GM11168 (cell line): ENCODE data around the gene UGGT1.

Experiments used
- in situ Hi-C: fragments of 300-500 bp; cut with MboI; formaldehyde crosslinking; loops from one replicate; pipeline ENCODE4 v1.12.0; 2022; ENCODE audit warnings: low sequenced_read_pairs; ENCODE audit not compliant: unreplicated experiment

UGGT1 gene

DNA sequence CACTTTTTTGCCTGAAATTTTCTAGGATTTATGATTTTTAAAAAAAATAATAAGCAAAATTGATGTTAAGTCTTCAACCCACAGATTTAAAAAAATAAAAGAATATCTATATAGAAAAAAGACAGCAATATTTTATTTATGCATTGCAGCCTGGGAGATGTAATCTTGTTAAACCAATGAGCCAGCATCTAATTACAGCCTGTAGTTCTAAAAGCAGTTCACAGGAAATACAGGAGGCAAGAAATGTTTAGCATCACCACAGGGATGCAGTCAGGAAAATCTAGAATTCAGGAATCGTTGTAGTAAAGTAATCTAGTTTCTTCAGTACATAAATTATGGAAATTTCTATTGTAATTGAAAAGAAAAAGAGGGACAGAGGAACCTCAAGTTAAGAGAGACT, 17.2 kb downstream of the UGGT1 start:
- in situ Hi-C loops = no loop called here

DNA sequence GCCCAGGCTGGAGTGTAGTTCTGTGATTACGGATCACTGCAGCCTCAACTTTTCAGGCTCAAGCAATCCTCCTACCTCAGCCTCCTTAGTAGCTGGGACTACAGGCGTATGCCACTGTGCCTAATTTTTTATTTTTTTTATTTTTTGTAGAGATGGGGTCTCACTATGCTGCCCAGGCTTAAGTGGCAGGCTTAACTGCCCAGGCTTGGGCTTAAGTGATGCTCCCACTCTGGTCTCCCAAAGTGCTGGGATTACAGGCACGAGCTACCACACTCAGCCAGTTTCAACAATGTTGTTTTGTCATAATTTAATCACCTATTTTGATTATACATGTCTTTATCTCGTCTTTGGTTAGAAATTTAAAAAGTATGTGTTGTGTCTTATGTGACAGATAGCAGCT, 18.2 kb downstream of the UGGT1 start:
- in situ Hi-C loops = no loop called here

DNA sequence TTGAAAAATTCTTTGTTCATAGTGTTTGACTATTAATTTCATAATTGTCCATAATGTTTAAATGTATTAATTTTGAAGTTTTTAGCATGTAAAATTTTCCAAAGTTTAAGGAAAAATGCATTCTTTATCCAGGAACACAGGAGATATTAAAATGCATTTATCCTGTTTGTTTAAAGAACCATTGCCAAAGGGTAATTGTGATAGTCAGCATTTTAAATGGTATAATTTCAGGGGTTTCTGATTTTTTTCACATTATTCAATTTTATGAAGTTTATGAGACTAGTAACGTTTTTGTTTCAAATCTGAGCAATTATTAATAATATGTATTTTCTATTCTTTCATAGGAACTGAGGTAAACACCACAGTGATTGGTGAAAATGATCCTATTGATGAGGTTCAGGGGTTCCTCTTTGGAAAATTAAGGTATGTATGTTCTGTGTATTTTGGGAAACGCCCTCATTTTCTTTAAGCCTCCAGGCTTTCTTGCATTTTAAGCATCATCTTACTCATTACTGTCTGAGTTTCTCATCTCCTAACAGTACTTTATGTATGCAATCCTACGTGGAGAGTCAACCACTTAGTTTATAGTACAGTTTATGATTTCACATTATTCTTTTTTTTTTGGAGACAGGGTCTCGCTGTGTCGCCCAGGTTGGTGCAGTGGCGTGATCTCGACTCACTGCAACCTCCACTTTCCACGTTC, 25.1 kb downstream of the UGGT1 start:
- in situ Hi-C loops = no loop called here

DNA sequence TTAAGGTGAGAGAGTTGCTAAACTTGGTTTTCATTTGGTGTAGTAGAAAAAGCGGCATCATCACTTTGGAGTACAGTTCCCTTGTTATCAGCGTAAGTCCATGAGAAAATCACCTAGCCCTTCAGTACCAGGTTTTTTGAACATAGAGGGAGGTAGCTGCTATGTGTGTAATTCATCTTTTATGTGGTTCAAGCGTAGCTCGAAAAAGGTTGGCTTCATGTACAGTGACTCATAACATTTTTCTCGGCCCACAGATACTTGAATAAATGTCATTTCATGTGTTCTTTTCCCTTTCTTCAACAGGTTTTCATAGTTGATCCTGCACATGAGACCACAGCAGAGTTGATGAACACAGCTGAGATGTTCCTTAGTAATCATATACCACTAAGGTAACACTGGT, 43.6 kb downstream of the UGGT1 start:
- in situ Hi-C loops = no loop called here

DNA sequence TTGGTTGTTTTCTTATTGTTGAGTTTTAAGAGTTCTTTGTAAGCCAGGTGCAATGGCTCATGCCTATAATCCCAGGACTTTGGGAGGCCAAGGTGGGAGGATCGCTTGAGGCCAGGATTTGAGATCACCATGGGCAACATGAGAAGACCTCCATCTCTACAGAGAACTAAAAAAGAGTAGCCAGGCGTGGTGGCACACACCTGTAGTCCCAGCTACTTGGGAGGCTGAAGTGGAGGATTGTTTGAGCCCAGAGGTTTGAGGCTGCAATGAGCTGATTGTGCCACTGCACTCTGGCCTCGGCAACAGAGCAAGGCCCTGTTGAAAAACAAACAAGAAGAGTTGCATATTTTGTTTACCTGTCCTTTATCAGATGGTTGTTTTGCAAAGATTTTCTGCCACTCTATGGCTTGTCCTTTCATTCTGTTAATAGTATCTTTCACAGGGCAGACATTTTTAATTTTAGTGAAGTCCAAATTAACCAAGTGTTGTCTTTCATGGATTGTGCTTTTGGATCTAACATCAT, 46.2 kb downstream of the UGGT1 start:
- in situ Hi-C loops = no loop called here

DNA sequence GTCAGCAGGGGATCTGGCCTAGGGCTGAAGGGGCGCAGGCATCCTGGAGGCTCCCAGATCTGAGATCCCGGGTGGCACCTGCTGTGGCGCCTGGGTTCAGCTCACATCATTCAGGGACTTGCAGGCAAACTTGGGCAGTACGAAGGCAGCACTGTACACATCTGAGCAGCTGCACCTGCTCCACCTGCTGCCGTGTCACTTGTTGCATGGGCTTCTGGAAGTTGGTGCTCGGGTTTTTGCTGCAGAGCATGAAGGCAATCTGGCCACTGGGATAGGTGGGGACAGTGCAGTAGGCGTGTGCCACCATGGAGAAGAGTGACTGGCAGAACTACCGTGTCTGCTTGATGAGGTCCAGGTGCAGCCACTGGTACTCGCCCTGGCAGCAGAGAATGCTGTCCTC, 48.6 kb downstream of the UGGT1 start:
- in situ Hi-C loops = no loop called here

DNA sequence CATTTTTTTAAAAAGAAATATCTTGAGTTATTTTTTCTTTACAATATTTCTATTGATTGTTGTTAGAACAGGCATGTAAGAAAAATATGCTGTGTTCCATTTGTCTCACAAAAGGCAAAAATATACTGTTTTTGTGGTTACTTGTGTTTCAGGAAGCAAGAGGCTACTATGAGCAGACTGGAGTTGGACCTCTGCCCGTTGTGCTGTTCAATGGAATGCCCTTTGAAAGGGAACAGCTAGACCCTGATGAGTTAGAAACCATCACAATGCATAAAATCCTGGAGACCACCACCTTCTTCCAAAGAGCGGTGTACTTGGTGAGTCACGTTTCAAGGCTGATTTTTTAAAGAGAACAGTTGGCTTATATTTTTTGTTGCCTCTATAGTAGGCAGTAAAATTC, 54.7 kb downstream of the UGGT1 start:
- in situ Hi-C loops = no loop called here

DNA sequence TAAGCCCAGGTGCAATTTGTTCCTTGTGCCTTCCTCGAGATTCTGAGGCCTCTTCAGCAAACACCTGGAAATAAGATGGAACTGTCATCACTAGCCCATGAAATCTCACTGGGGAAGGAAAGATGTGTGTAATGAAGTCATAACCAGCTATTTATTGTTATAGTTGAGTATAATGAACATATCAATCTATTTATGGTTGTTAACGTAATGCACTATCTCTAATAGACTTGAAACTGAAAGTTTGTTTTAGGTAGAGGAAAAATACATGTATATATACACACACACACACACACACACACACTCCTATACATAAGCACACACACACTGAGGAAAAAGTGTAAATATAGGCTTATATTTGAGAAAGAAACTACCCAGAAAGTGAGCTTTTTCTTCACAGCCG, 62.8 kb downstream of the UGGT1 start:
- in situ Hi-C loops = no loop called here

DNA sequence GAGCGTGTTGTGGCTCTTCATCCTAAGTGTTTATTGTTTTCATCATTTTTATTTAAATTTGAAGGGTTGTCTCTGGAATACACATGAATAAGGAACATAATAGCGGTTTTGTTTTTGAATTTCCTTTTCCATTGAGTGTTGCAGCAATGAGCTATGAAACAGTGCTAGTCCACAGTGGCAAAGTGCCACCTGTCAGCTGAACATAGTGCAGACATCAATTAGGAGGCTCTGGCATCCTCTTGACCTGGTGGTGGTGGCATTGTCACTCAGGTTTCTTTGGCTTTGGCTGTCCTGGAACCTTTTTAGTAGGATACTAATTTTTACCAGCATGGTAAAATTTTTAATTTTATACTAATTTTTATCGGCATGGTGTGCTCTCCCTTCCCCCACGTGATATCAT, 63.2 kb downstream of the UGGT1 start:
- in situ Hi-C loops = no loop called here

DNA sequence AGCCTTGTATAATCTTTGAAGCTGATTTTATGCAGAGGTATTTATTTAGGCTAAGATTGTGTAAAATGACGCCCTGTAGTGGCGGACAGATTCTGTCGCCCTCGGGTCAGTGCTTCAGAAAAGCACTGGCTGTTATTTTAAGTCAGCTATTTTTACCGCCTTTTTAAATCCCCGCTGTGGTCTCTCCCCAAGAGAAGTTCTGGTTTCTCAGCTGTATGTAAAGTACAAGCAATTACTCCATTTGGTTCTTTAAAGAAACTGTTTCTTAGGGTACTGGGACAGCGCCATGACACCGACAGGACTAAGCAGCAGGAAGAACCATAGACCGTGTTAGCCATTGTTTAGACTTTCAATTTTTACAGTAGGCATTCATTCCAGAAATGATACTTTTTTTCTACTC, 65.0 kb downstream of the UGGT1 start:
- in situ Hi-C loops = no loop called here

DNA sequence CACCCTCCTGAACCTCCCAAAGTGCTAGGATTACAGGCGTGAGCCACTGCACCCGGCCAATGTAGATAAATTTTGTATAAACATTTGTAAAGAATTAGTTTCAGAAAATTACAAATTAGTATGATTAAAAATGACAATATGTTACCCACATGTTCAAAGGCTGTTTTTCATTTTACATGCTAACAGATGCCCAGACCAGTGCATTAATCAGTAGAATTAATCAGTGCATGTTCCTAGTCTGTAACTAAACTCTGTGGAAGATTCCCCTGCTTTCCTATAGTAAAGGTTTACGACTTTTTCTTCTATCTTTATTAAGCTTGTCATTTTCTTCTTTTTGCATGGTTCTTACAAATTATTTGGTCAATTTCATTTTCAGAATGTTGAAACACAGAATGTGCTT, 65.8 kb downstream of the UGGT1 start:
- in situ Hi-C loops = no loop called here

DNA sequence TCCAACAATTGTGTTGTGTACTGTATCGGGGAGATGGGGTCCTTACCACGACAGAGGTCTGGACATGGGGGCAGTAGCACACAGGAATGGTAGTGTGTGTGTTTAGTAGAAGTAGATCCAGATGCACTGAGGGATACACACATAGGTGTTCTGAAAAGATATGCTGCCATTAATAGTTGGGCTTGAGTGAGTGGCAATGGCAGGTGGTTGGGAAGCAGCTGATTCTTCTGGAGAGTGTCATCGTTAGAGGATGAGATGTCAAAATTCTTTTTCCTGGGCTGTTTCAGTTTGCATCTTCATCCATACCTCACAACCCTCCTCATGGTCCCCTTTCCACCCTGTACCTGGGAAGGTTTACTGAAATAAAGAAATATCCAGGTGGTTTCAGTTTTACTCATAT, 66.6 kb downstream of the UGGT1 start:
- in situ Hi-C loops = no loop called here

DNA sequence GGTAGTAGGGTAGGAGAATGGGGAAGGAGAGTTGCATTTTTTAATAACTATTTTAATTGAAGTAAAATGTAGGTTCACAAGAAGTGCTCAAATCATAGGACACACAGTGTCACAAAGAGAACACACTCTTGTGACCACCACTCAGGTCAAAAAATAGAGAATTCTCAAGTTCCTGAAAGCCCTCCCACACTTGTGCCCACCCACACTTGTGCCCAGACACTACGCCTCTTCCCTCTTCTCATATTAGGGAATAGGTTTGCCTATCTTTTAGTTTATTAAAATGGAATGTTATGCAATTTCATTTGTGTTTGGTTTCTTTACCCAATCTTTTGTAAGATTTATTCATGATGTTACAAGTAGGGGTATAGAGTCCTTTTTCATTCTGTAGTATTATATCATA, 67.2 kb downstream of the UGGT1 start:
- in situ Hi-C loops = no loop called here

DNA sequence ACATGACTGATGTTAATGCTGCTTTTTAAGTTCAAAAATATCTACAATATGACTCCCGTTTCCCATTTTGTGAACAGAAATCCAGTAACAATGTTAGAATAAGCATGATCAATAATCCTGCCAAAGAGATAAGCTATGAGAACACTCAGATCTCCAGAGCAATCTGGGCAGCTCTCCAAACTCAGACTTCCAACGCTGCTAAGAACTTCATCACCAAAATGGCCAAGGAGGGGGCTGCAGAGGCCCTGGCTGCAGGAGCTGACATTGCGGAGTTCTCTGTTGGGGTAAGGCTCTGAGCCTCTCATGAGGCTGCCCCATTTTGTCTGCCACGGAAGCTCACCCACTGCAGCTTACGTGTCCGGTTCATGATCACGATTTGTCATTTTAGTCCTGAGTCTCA, 68.4 kb downstream of the UGGT1 start:
- in situ Hi-C loops = no loop called here

DNA sequence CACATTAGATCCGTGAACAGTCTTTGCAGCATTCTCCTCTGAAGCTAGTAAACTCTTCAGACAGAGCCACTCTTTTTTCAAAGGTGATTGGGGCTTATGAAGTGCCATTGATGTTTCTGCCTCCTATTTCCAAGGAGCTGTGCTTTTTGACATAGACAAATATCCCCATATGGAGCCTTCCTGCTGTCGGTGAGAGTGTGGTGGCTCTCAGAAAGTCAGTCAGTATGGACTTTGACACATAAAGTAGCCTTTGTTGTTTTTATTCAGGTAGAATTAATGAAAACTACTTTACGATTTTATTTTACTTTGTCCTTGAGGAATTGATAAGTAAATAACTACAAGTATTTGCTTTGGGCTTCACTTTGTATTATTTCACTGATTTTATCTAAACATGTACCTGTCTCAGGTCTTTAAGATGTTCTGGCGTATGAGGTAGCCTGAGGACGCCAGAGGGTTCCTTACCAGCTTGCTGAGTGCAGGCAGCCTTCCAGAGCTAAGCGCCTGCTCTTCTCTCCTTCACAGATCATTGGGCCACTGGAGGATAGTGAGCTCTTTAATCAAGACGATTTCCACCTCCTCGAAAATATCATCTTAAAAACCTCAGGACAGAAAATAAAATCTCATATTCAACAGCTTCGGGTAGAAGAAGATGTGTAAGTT, 69.7 kb downstream of the UGGT1 start:
- in situ Hi-C loops = no loop called here

DNA sequence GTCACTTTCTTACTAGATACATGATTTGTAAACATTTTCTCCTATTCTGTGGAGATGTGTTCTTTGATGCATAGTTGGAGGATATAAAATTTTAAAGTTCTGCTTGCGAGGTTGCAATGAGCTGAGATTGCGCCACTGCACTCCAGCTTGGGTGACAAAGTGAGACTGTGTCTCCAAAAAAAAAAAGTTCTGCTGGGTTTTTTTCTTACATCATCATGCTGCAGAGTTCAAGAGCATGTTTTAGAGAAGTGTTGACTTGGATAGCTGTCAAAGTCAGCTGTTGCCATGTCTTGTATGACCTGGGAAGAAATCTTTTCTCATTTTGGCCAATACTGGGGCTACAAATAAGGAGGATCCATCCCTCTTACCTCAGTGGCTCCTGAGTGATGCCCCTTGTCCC, 71.3 kb downstream of the UGGT1 start:
- in situ Hi-C loops = no loop called here

DNA sequence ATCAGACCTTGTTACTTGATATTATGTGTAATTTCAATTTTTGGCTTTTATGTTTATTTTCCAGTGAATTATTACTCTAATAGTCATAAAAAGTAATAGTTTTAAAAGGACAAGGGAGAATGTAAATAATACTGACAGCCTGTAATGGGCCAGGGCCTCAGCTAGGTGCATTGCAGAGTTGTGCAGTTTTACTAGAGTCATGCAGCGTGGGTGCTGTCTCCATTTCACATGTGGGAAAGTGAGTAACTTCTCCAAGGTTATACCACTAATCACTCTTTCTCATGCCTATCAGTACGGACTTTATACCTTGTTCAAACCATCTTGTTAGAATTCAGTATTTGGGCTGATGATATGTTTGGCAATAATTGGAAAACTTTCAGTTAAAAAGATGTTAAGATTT, 73.3 kb downstream of the UGGT1 start:
- in situ Hi-C loops = no loop called here

DNA sequence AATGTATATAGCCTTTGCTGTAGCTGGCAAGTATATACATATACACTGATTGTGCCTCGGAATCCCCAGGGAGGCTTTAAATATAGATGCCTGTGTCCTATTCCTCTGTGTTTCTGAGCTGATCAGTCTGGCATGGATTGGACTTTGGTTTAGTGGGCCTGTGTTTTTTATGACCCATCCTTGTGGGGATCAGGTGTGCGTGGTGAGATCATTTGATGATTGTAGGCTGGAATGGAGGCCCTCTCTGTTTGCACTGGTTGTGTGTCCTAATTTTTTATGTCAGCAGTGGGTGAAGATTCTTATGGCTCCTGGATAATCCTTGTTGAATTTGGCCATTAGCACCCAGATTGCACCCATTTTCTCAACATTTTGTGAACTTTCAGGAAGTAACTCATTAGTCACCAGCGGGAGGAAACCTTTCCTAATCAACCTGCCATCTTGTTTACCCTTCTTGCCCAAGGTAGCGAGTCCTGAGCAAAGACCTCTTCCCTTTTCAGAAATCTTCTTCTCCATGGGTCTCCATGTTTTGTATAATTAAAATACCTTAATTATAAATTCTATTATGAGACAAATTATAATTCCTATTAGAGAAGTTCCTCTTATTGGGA, 75.8 kb downstream of the UGGT1 start:
- in situ Hi-C loops = no loop called here

DNA sequence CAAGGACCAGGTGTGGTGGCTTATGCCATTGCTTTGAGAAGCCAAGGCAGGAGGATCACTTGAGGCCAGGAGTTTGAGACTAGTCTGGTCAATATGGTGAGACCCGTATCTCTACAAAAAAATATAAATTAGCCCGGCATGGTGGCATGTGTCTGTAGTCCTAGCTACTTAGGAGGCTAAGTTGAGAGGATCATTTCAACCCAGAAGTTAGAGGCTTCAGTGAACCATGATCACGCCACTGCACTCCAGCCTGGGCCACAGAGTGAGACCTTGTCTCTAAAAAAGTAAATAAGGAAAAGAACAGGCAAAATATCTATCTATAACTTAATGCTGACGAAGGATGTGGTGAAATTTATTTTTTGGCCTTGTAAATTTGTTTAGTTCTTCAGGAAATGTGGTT, 78.1 kb downstream of the UGGT1 start:
- in situ Hi-C loops = no loop called here

DNA sequence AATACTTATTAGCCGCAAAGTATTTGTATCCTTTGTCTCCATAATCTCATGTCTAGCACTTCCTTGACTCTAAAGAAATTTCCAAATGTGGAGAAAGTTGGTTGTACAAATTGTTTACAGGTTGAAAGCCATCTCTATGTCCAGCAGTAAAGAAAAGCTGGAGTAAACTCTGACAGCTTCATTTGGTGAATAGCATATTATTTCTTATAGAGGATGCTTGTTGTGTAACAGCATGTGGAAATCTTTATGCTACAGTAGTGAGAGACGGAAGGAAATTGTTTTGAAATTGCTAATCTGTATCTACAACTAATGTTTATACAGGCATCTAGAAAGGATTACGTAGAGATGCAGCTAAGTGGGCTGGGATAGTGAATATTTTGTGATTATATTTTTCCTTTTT, 78.5 kb downstream of the UGGT1 start:
- in situ Hi-C loops = no loop called here

DNA sequence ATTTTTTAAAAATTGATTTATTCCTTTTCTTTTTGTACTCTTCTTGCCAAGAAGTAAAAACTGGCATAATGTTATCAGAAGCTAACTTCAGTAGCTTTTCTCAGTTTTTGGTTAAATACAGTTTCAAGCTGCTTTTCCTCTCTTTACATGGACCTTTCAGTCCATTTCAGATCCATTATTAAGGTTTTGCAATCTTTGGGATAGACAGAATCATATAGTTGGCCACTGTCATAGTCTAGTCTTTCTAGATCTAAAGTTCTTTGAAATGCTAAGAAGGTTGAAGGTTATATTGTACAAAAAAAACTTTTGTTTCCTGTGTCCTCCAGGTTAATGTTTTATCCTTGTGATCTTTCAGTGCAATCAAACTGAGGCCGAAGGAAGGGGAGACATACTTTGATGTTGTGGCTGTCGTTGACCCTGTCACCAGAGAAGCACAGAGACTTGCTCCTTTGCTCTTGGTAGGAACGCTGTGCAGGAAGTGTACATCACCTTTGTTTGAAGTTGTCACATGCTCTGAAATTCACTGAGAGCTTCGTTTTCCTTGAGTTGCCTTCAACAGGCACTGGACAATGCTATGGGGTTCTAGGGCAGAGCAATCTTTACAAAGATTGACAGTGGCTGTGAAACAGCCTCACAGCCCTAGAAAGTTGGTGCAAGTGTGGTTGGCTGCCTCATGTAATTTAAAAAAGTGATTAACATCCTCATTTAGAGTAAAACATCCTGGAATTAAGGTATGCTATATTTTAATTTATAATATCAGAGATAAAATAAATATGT, 79.1 kb downstream of the UGGT1 start:
- in situ Hi-C loops = no loop called here
